NCI-H2171 (cell line): Measurements from ENCODE around the gene PLAC9.
"Not testable (repeated sequence)": the region's sequence is repeated elsewhere in the genome, so short reads cannot be mapped to it uniquely, and the experiment has no call there.

Experiments
- DNase-seq: peaks from one replicate; lab custom pipeline; 2025; lab: John Stamatoyannopoulos, UW

The PLAC9 gene

DNA sequence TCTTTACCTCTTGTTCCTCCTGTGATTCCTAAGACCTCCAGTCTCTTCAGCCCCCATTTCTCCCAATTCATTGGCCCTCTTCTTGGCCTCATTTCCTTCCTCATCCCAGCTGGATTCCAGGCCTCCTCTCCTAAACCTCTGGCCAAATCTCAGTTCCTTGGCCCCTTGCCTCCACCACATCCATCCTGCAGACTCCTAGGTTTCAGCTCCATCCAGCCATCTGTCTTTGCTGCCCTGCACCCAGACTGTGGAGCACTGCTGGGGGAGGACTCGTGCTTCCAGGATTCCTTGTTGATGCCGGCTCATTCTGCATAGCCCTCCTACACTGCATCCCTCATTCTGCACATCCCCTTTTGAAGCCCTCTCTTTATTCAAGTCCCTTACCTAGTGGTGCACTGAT is 6.7 kb downstream of the PLAC9 start:
- no peak for DNase-seq

DNA sequence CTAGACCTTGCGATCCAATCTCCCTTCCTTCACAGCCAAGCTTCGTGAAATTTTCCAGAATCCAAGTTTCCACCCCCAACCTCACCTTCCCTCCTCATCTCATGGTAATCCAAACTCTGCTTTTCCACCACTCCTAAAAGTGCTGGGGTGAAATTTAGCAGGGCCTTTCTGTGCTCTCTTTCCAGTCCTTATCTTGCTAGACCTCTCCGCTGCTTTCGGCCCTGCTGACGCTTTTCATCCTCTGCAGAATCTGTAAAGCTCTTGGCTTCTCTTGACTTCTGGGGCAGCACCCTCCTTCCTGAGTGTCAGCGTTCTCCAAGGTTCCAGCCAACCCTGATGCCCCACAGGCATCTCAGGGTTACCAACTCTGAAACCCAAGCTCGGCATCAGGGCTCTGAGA is 7.7 kb downstream of the PLAC9 start:
- no peak for DNase-seq

DNA sequence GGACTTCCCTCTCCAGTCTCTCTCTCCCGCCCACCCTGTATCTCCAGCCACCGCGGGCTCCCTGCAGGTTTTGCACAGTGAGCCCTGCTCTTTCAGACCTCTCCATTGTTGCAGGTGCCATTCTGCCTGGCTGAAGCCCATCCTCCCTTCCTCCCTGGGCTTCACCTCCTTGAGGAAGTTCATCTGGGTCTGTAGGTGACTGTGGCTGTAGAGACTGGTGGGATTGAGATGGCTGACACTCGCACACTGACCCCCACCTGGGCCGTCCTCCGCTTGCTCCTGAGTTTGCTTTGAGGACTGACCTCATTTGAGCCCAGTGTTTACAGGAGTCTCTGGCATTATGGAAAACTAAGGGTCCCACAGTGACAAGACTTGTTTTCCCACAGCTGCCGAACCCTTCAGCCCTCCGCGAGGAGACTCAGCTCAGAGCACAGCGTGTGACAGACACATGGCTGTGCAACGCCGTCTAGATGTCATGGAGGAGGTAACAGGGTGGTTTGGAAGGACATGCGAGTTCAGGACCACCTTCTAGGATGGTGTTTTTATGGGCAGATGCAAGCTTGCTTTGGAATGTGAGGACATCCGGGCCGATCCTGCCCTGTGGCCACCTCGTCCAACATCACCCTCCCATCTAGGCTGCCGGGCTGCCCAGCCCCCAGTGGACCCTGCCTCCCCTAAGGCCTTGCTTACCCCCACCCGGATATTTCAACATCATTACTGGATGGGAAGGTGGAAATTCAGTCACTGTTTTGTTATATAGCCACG is 9.3 kb downstream of the PLAC9 start:
- no peak for DNase-seq

DNA sequence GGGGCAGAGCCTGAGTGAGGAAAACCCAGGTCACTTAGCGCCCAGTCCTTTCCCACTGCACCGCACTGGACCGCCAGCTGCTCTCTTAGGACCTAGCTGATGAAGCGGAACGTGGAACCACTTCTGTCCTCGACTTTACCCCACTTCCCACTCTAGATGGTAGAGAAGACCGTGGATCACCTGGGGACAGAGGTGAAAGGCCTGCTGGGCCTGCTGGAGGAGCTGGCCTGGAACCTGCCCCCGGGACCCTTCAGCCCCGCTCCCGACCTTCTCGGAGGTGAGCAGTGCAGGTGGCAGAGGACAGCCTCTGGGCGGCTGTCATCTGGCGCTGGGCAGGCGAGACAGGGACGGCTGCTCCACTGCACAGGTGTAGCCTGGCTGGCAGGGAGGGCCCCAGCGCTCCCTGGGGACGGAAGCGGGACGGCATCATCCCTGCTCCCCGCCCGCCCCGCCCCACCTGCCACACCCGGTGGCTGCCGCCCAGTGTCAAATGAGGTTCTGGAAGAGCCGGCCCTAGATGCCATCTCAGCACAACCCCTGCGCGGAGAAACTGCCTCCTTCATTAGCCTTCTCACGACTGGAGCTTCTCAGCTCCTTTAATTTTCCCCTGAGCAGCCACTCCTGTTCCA is 11.7 kb downstream of the PLAC9 start:
- DNase-seq: peak; percentile 66

DNA sequence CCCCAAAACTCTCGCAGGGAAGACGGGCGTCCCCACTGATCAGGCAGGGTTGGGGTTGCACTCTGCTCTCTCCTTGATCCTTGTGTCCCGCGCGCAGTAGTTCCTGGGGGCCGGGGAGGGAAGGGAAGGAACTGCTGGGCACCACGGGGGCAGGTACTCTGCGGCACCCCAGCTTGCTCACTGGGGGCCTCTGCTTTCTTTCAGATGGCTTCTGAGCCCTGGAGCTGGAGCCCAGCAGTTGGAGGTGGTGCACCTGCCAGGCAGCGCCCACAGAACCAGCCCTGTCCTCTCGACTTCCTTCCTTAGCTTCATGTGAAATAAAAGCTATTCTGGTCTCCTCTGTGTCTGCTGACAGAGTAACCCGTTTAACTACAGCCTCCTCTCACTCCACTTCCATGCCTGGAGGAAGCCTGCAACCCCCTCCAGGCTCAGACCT is 12.2 kb downstream of the PLAC9 start:
- DNase-seq: no peak

DNA sequence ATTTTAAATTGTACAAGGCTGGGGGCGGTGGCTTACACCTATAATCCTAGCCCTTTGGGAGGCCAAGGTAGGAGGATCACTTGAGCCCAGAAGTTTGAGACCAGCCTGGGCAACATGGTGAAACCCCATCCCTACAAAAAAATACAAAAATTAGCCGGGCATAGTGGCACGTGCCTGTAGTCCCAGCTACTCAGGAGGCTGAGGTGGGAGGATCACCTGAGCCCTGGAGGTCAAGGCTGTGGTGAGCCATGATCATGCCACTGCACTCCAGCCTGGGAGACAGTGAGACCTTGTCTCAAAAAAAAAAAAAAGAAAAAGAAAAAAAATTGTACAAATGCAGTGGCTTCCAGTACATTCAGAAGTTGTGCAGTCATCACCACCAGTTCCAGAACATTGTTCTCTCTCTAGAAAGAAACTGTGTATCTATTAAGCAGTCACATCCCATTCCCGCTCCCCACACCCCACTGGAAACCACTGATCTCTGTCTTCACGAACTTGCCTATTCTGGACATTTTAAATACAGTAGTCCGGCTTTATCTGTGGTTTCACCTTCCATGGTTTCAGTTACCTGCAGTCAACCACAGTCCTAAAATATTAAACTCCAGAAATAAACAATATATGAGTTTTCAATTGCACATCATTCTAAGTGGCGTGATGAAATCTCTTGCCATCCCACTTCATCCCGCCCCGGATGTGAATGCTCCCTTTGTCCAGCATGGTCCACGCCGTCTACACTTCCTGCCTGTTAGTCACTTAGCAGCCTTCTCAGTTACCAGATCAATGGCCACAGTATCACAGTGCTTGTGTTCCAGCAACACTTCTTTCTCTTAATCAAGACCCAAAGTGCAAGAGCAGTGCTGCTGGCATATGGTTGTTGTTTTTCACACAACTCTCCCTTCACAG is 13.1 kb downstream of the PLAC9 start:
- not testable (repeated sequence) for DNase-seq

DNA sequence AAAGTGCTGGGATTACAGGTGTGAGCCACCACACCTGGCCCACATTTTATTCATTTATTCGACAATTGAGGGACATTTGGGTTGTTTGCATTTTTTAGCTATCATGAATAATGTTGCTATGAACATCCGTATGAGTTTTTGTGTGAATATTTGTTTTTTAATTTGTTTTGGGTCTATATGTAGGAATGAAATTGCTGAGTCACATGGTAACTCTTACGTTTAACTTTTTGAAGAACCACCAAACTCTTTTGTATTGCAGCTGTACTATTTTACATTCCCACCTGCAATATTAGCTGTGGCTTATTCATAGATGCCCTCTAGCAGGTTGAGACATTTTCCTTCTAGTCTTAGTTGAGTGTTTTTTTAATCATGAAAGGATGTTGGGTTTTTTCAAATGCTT is 14.4 kb downstream of the PLAC9 start:
- DNase-seq: no peak

DNA sequence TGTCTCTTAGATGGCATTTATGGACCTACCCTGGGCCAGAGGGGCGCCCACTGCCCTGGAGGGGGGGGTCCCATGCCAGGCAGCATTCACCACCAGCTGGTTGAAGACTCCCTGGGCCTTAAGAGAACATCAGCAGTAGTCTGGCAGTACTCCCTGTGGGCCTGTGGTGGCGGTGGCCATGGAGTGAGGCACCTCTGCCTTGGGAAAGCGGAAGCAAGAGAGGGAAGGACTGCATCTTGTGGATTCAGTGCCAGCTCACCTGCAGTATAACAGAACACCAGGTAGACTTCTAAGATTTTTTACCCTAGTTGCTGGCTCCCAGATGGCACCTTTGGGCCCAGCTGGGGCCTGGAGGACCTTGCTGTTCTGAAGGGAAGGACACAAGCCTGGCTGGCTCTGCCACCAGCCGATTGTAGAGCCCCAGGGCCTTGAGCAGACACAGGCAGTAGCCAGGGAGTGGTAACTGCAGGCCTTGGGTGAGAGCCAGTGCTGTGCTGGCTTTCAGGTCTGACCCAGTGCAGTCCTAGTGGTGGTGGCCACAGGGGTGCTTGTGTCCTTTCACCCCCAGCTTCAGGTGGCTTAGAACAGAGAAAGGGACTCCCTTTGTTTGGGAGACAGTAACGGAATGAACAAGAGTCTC is 15.8 kb downstream of the PLAC9 start:
- no peak for DNase-seq

DNA sequence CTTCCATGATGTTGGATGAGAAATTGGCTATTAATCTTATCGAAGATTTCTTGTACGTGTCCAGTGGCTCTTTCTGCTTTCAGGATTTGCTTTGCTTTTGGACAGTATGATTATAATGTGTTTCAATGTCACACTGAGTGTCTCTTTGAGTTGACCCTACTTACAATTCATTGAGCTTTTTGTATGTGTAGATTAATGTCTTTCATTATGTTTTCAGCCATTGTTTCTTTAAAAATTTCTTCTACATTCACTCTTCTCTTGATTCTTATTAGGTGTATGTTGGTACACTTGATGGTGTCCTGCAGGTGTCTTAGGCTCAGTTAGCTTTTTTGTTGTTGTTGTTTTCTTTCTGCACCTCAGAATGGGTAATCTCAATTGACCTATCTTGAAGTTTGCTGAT is 16.6 kb downstream of the PLAC9 start:
- no peak for DNase-seq

DNA sequence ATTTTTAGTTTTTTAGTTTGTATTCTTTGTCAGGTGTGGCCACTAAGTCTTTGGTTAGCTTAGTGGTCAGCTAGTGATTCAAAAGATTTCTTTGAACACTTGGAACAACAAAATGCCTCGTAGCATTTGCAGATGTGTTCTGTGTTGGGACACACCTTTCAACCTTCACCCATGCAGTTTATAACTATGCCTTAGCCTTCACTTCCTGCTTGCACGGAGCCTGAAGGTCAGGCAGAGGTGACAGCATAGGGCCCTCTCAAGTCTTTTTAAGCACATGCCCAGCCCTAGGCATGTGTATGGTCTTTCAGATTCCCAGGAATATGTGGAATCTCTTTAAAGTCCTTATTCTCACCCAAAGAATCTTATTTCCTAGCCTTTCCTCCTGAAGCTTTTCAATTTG is 17.6 kb downstream of the PLAC9 start:
- DNase-seq: no peak

DNA sequence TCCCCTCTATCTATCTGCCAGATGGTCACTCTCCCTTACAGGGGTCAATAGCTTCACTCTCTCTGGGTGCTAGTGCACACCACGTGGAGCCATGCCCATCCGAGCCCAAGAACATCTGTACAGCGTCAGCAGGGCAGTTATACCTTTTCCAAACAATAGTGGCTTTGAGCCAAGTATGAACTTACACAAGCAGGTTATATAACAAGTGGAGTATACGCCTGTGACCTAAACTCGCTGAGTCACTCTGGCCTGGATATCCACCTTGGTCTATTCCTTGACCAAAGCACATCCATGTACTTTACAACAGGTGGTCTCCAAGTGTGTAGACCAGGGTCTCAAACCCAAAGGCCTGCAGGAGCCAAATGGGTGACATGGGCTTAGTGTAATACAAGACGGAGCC is 20.3 kb downstream of the PLAC9 start:
- no peak for DNase-seq

DNA sequence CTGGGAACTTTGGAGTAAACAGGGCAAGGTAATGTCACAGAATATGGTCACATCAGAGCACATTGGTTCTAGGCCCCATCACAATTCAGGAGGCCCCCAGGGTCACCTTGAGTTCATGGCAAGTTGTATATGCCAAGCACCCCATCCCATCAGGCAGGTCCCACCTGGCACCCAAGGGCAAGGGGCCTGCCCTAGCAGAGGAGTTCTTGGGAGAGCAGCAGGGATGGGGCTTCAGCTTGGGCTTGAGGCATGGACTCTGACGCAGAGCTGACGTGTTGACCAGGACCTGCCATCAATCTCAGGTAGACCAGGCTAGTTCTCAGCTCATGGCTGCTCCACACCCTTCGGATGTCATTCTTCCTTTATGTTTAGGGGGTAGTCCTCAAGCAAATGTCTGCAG is 20.9 kb downstream of the PLAC9 start:
- DNase-seq: no peak

DNA sequence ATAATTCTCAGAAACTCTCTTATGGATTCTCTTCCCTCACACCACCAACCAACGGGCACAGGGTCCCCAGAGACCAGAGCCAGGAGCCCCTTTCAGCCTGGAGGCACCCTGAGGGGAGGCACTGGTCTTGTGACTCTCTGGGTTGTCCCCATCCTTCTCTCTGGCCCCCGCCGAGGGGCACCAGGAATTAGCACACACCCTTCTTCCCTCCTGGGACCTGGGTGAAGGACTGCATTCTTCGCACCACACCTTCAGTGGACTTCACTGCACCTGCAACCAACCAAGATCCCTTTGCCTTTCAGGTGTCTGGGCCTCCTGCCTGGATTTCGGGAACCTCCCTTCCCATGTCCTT is 22.1 kb downstream of the PLAC9 start:
- no peak for DNase-seq

DNA sequence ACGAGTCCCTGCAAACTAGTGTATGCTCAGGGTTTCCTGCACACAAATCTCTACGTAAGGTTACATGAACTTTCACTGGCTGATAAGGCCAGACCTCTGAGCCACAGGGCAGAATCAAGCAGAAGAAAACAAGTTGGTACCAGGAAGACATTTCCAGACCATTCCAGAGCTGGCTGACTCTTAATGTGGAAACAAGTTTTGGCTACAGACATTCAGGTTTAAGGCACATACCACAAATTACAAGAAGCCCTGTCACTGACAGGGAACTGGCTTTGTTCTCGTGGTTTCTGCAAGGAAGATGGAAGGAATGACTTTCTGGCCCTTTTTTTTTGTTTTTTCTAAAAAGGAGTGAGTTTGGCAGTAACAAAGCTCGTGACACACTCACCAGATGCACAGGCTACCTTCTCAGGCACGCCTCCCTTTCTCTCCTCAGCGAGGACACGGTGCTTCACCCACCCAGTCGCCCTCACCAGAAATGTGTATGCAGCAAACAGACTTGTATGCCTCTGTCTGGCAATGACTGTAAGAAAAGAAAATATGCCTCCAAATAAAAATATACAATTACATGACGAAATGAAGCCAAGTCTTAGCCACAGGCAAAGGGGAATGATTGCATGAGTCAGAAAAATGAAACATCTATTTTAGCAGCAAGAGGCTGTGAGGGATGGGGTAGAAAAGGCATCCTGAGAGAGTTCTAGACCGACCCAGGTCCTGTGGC is 22.6 kb downstream of the PLAC9 start:
- no peak for DNase-seq

DNA sequence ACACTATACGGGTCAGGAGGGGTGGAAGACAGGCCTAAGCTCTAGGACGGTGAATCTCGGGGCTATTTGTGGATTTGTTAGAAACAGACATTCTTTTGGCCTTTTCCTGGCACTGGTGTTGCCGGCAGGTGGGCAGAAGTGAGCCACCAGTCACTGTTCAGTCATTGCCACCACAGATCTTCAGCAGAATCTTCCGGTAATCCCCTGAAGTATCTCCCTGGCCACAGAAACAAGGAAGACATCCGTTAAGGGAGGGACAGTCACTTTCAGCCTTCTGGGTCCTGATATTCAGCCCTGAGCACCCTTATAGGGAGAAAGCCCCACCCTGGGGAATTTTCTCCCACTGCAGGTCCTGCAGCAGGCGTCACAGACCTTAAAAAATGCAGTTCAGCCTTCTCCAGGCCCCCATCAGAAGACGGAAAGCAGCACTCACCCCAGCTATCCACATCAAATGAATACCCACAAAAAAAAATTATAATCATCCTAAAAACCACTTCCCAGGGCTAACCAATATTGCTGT is 23.2 kb downstream of the PLAC9 start:
- no peak for DNase-seq

DNA sequence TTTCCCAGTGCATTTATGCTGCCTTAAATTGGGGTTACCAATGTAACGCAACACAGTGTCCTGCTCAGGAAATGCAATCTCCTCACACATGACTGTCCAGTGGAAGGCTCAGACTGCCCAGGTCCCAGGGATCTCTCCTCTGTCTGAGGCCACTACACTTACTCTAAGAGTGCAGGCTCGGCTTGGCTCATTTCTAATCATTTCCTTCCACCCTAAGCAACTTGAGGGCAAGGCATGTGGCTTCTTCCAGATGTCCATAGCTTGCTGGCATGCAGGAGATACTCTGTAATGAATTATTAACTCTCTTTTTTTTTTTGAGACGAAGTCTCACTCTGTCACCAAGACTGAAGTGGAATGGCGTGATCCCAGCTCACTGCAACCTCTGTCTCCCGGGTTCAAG is 23.7 kb downstream of the PLAC9 start:
- DNase-seq: no peak

DNA sequence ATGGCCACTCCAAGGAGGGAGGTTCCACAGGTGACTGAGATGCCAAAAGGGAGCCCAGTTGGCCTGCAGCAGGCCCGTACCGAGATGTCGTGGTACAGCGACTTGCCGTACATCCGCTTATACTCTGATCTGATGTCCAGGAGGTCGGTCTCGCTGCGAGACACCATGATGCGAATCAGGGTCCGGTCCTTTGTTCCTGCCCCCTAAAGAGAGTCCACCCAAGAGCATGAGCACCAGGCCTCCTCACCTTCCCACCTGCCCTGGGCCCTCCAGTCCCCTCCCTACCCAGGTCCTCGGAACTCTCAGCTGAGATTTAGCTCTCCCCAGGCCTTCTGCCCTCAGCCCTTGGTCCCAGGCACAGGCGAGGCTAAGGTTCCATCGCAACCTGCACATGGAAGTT is 25.0 kb downstream of the PLAC9 start:
- no peak for DNase-seq

DNA sequence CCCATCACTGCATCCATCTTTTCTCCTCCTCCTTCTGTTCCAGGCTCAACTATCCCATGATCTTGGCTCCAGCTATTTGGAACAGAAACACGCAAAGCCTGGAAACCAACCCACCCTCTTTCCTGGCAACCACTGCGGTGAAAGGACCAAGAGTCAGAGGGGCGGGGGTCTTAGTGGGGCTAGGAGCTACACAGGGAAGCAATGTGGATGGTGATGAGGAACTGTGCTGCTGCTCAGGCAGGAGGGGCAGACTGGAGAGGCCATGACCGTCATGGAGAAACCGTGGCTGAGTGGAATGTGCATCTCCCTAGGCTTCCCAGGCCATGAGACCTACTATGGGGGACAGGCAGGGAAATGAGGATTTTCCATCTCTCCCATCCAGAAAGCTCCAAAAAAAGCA is 25.6 kb downstream of the PLAC9 start:
- DNase-seq: no peak

DNA sequence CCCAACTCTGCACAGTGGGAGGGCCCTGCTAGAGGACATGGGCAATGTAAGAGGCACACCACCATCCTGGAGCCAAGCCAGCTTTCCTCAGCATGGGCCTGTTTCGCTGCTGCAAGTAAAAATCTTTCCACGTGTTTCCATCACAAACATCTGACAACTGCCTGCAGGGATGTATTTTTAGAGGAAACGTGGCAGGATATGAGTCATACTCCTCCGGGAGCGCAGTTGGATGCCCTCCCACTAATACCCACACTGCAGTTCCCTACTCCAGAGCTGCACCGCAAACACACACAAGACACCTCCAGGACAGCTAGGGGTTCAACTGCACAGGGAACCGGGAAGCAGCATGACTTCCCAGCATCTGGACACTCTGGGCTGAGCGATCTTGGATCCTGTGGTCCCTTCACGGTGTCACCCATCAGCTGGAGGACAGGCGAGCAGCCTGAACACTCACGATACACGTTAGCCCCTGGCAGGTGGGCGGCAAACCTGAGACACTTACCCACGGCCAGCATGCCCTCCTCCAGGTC is 26.1 kb downstream of the PLAC9 start:
- peak; percentile 42 for DNase-seq

DNA sequence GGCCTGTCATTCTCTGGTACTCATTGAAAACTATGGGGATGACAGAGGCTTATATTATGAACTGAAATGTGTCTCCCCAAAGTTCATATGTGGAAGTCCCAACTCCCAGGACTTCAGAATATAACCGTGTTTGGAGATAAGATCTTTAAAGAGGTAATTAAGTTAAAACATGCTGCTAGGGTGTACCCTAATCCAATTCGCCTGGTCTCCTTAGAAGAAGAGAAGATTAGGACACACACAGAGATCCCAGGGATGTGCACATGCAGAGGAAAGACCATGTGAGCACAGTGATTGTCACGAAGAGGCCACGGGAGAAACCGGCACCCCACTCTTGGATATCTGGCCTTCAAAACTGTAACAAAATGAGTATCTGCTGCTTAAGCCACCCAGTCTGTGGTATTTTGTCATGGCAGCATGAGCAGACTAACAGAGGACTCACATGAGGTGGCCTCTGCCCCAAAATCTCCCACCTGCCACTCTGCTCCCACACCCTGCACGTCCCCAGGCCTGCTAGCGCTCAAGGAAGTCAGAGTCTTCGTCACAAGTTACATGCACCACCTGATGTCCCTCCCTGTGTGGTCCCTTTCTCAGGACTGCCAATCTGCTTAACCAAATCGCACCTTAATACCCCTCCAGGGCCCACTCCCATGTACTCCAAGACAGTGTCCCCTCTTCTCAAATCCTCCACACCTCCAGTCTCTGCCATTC is 26.8 kb downstream of the PLAC9 start:
- no peak for DNase-seq
